CD4-positive, alpha-beta T cell treated with Interleukin-2 at 100 ng/mL for 4 hours (primary cell): ENCODE results near the gene PKP1.

Experiments used
- DNase-seq: peaks from one replicate; pipeline ENCODE4 v3.0.0-alpha.2; 2020; ENCODE audit warnings: low spot score

PKP1 gene

DNA sequence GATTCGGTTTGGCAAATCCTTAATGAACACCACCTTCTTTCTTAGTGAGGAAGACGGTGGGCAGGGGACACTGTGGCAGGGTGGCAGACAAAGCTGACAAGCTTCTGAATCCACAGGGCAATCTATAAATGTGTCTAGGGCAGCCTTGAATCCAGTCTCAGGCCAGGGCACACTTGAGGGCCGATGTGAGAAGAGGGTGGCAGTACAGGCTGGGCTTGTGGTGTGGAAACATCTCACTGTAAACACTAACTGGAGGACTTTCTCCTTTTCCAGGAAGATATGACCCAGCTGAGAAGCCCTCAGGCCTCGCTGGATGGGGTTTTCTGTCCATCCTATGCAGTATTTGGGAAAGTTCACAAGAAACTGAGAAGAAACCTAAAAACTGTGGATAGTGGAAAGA, 46.5 kb downstream of the PKP1 start:
- no peak for DNase-seq

DNA sequence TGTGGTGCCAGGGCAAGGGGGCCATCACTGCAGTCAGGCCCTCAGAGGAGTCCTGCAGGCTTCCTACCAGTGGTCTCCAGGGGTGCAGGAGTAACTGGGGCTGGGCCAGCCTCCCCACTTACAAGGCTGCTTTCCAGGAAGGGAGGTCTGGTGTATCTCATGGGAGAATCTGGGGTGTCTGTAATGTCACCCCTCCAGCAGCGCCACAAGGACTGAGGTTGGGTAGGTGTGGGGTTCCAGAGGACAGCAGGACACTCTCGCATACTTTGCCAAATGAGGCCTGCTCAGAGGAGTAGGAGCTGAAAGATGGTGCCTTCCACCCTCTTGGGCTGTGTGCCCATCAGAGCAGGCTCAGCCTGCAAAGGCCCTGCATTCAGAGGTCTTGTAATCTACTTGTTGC, 47.2 kb downstream of the PKP1 start:
- DNase-seq: no peak

DNA sequence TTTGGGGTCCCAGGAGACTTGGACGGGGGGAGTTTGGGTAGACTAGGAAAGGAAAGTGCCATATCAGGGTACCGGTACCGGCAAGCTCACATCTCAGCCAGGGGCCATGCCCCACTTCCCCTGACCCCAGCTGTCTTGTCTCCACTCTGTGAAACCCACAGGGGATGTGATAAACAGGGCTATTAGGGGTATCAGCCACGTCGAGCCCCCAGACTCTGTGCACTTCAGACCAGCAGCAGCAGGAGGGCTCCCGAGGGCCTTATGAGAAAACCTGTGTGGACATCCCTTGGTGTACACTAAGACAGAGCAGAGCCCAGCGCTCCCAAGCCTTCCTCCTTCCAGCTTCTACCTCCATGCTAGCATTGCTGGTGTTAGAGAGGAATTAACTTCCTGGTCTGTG, 47.9 kb downstream of the PKP1 start:
- no peak for DNase-seq

DNA sequence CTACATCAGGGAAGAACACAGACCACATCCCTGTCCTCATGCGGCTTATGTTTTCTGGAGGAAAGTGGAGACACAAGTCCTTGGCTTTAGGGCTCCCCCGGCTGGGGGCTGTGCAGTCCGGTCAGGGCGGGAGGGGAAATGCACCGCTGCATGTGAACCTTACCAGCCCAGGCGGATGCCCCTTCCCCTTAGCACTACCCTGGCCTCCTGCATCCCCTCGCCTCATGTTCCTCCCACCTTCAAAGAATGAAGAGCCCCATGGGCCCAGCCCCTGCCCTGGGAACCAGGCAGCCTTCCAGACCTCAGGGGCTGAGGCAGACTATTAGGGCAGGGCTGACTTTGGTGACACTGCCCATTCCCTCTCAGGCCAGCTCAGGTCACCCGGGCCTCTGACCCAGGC, 48.7 kb downstream of the PKP1 start:
- no peak for DNase-seq

DNA sequence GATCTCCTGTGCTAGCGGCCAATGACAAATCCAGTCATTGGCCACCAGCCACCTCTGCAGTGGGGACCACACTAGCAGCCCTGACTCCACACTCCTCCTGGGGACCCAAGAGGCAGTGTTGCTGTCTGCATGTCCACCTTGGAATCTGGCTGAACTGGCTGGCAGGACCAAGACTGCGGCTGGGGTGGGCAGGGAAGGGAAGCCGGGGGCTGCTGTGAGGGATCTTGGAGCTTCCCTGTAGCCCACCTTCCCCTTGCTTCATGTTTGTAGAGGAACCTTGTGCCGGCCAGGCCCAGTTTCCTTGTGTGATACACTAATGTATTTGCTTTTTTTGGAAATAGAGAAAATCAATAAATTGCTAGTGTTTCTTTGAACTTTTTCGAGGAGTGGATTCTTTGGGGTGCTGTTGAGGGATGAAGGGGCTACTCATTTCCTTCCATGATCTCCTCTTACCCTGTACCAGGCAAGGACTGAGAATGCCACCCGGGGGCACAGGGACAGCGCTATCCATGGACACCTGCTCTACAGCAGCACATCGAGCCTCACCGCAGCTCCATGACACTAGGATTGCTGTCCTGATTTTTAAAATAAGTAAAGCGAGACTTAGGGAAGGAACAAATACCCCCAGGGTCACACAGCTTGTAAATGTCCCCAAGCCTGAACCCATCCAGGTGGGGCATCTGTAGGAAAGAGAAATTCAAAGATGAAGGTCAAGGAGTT, 49.5 kb downstream of the PKP1 start:
- DNase-seq: no peak

DNA sequence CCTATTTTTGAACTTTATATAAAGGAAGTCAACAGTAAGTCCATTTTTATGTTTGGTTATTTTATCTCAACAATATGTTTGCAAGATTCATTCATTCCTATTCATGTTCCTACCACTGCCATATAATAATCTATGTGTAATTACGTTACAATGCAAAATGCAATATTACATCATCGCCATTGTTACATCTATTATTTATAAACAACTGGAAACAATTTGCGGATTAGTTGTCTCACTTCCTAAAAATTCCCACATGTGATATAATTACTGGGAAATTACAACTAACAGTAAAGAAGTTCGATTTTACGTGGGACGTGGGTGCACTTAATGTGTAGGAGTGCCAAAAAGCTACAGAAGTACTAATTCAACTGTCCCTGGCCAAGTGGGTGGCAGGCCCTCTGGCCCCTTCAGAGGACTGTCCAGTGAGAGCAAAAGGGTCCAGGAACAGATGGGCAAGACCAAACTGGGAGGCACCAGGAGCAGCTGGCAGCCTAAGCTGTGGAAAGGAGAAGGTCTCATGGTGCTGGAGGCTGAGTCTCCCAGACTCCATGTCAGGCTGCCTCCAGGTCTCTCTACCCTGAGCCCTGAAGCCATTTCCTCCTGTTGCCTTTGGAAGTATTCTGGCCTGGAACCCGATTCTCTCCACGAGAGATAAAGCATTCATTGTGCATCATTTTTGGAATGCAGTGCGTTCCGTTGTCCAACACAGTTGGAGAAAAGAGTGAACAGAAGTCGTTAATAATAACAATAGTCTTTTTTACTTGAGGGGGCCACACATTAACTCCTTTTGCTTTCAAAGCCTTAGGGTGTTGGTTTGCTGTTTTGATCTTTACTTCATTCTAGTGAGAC, 51.2 kb downstream of the PKP1 start:
- no peak for DNase-seq

DNA sequence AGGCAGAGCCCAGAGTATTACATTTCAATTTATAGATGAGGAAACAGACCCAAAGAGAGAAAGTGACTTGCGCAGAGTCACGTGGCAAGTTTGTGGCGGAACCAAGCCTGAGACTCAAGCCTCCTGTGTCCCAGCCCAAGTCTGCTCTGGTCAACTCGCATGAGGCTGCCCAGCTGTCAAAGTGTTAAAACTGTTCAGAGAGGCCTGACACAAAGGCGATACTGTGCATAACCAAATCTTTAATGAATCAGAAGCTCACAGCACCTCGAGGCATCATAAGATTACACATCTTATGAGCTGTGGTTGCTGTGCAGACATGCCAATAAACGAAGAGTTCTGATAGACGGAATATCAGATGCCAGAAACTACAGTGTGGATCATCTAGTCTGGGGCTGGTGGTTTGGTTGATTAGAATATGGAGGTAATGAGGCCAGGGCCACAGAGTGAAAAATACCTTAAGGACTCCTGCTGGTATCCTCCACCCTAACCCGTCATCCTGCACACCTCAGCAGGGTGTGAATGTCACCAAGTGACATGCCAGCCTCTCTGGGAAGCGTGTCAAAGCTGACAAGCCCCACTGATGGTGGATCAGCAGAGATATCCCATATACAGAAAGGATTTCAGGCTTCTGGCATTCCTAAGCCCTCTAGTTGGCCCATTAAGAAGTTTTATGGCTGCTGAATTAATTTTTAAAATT, 52.0 kb downstream of the PKP1 start:
- no peak for DNase-seq

DNA sequence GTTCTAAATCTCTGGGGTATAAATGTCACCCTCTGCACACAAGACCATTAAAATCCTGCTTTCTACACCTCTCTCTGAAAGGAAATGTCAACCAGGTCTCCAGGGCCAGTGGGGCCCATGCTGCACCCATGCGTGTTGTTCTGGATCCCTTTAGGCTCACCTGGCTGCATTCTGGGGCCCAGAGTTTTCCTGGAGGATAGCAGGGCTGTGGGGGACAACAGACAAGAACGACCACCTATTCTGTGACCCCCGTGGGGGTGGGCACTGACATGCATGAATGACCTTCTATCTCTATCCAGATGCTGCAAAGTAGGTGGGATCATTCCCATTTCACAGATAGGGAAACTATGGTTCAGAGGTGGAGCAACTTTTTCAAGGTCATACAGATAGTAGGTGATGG, 52.6 kb downstream of the PKP1 start:
- no peak for DNase-seq

DNA sequence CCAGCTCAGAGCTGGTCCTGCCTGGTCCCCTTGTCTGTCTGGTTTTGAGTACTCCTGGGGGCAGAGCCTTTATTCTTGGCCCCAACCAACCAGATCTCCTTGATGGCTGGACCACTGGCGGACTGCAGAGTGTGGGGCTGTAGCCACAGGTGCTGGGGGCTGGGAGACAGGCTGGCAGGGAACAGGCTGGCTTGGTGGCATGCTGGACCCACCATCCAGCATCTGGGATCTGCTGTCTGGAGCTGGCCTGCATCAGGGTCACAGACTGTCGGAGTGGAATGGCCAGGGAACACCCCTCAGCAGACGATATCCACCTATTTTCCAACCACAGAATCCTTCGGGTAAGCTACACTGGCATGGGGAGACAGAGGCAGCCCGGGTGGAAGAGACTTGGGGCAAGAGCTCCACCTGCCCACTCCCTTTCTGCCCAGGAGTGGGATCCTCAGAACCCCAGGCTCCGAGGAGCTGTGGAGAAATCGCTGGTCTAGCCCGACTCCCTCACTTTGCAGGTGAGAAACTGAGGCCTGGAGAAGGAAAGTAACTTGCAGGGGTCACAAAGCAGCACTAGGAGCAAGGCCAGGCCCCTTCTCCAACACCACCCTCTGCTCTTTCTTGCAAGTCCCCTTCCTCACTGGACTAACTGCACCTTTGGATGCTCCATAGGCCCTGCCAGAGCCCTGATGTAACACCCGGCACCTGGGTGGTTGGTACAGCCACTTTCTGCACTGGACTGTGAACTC, 53.6 kb downstream of the PKP1 start:
- no peak for DNase-seq

DNA sequence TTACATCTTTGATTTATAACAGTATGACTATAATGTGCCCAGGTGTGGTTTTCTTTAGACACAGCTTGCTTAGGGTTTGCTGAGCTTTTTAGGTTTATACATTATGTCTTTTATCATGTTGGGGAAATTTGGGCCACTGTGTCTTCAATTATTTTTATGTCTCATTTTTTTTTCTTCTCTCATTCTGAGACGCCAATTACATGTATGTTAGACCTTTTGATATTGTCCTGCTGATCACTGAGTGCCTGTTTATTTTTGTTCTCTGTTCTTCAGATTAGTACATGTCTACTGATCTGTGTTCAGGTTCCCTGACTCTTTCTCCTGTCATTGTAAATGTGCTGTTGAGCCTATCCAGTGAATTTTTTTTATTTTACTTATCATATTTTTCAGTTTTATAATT, 58.1 kb downstream of the PKP1 start:
- DNase-seq: no peak

DNA sequence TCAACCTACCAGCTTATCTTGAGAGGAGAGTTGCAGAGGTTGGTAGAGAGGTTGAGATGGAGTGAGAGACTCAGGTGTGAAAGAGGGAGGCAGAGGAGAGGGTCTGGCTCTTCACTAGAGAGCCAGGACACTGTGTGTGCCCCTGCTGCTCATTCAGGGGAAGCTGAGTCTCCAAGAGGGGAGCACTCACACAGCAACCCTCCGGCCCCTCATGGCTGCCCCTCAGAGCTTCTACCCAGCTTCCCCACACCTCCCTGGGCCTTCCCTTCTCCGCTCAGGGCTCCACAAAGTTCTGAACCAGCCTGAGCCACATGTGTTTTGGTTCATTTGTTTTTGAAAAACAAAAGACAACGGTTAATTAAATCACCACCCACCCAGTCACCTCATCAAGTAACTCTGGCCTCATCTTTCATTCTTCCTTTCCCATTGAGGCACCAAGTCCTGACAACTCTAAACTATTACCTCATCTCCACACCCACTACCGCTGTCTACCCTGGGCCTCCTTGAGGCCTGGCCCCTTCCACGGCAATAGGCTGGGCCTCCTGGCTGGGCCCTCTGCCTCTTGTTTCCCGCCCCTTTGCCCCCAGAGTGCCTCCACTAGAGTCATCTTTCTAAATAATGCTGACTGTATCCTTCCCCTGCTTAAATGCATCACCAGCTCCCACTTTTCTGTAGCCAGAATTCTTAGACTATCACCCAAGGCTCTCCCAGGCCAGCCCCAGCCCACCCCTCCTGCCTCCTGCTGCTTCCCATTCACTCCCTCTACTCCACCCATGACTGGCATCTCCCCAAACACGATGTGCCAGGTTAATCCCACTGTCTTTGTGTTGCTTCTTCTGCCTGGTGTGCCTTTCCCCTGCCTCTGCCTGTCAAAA, 61.1 kb downstream of the PKP1 start:
- DNase-seq: no peak

DNA sequence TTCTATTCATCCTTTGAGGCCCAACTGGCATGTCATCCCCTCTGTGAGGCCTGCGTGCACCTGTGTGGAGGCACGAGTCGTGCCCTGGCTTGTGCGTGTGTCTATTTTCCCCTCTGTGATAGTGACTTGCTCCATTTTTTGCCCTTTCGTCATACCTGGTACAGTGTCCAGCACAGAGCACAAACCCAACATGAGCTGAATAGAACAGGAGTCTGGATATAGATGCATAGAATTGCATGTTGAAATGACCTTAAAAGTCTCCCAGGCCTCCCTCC, 61.7 kb downstream of the PKP1 start:
- no peak for DNase-seq

DNA sequence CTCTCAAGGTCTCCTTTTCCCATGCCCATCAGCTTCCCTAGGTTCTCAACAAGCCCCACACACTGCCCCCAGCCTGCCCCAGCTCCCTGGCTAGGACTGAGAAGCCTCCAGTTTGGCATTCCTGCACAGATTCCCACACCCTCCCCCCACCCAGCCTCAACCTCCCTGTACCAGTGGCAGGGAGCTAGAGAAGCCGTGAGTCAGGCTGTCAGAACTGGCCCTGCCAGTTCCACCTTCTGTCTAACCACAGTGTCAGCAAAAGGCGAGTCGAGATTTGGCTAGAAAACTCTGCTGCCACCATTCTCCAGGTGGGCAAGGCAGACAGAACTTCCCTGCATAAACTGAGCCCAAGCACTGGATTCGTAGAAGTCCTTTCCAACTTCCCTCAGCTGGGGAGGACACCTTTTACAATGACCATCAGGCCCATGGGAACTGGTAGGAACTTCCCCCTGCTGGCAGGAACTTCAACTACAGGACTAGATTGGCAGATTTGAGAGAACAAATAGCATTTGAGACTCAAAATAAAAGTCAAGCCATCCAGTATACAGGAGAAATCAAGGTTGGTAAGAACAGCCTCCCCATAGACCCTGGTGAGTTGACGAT, 63.1 kb downstream of the PKP1 start:
- DNase-seq: no peak

DNA sequence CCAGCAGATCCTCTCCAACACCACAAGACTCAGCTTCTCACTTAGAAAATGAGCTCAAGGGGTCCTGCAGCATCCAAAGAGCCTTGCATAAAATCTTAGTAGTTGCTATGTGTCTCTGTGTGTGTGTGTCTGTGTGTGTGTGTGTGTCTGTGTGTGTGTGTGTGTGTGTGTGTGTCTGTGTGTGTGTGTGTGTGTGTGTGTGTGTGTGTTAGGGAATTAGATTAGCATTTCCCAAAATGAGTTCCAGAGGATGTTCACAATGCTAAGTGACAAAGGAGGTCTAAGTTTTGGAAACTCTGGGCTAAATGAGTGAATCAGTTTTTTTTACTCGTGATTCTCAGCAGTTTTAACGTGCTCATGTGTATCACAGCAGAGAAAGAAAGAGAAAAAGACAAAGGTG, 63.7 kb downstream of the PKP1 start:
- no peak for DNase-seq

DNA sequence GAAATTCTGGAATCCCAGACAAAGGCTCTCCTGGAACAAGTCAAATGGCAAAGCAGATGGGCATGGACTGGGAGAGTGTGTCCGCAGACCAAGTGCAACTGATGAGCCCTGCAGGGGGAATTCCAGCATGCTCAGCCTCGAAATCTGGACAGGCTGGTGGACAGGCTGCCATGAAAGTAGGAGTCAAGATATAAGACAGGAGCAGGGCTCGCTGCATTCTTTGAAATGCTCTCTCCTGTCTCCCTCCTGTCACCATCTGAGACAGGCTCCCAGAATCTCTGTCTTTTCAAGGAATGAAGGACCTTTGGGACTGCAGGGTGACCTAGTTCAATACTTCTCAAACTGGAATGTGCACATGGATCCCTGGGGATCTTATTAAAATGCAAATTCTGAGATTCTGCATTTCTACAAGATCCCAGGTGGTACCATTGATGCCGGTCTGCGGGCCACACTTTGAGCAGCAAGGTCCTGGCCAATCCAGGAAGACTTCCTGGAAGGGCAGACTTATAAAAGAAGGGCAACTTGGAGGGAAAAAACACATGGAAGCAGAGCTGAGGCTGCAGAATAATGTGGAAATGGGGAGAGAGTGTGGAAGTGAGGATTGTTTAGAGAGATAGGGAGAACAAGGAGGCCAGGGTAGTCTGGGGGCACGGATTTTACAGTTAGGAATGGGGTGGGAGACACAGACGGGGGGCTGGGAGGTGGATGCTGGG, 64.3 kb downstream of the PKP1 start:
- no peak for DNase-seq

DNA sequence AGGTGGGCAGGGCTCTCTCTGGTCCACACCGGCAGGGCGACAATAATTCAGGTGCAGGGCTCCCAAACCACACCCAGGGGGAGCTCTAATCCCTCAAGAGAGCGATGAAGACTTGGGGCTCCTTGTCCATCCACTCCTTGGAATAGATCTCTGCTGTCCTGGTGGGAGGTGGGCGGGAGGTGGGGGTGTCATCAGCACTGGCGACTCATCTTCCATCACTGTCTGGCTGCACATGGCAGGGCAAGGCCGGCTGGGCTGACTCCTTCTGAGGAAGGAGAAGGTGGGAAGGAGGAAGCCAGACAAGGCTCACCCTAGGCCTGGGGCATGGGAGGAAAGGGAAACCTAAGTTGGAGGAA, 64.9 kb downstream of the PKP1 start:
- no peak for DNase-seq

DNA sequence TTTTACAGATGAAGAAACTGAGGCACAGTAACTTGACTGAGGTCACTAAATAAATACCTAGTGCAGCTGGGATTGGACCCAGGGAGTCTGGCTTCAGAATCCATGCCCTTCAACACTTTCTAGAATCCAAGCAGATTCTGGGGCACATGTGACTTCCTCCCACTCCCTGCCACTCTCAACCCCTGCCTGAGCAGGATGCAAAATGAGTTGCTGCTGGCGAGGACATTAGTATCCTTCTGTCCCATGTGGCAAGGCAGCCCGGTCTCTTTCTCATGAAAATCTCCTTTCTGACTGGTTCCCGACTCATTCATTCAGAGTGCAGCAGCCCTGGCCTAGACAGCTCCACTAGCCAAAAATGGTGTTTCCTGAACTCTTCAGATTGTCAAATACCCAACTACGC, 65.8 kb downstream of the PKP1 start:
- DNase-seq: no peak

DNA sequence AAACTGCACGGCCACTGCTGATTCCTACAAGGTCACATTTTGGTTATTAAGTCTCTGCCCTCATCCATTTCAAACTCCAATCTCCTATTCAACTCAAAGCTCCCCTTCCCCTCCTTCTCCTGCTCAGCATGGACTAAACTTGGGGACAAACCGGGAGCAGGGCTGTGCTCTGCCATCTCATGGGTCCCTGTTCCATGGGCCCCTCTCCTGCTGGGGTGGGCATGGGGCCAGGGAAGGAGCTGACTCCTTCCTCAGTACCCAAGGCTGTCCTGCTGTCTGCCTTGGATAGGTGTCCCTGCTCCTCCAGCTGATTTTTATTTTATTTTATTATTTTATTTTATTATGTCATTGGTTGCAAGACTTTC, 67.0 kb downstream of the PKP1 start:
- DNase-seq: no peak

DNA sequence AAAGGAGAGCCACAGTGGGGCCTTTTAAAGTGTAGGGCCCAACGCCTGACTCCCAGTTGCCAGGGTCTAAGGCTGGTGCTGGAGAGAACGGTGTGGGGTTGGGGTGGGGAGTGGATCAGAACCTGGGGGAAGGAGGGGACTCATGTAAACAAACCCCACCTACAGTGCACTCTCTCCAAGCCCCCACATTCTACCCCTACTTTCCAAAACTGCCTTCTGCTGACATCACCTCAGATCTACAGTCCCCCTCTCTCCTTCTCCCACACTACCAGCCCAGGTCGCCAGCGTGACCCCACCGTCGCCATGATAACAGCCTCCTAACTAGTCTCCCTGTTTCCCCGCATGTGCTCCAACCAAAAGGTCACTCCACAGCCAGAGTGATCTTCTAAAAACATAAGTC, 67.6 kb downstream of the PKP1 start:
- no peak for DNase-seq

DNA sequence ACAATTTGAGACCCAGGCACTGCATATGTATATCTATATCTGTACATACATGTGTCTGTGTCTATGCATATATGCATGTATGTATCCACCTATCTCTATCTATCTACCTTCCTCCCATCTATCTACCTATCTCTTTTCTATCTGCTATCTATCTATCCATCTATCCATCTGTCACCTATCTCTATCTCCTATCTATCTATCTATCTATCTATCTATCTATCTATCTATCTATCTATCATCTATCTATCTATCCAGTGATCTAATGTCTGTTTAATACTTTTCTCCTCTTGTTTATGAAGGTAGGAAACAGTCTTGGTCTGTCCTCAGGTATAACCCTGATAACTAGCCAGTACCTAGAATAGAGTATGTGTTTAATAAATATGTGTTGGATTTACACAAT, 68.3 kb downstream of the PKP1 start:
- DNase-seq: no peak
